GM18951 (cell line): ENCODE results near the gene CYFIP2.

Experiments used
- POLR2A ChIP-seq: IDR thresholded peaks from 4 replicates; pipeline ENCODE4 v1.6.1; 2011; ENCODE audit warnings: mild to moderate bottlenecking; ENCODE audit not compliant: insufficient read length, insufficient read depth; ENCODE audit errors: extremely low read depth
- in situ Hi-C: fragments of 300-500 bp; cut with MboI; formaldehyde crosslinking; loops from one replicate; pipeline ENCODE4 v1.12.0; 2022; ENCODE audit warnings: low sequenced_read_pairs, mixed read lengths, inconsistent platforms; ENCODE audit not compliant: unreplicated experiment

CYFIP2 gene

GRCh38 chr5:157371655-157372471 lies 105.9 kb downstream of the CYFIP2 start:
- TF ChIP-seq POLR2A: no peak
- in situ Hi-C loops: no loop called here

GRCh38 chr5:157372472-157372822 lies 106.5 kb downstream of the CYFIP2 start:
- in situ Hi-C loops: no loop called here
- no peak for TF ChIP-seq POLR2A

GRCh38 chr5:157378509-157378908 lies 112.6 kb downstream of the CYFIP2 start:
- in situ Hi-C loops: no loop called here
- no peak for TF ChIP-seq POLR2A

- in situ Hi-C loops: no loop called here
- TF ChIP-seq POLR2A: no peak
Observed at GRCh38 chr5:157379983-157380382, 114.1 kb downstream of the CYFIP2 start.

- in situ Hi-C loops: no loop called here
- TF ChIP-seq POLR2A: no peak
Observed at GRCh38 chr5:157381746-157382145, 115.8 kb downstream of the CYFIP2 start.

- no peak for TF ChIP-seq POLR2A
- in situ Hi-C loops: no loop called here
Observed at GRCh38 chr5:157382996-157383800, 117.3 kb downstream of the CYFIP2 start.

GRCh38 chr5:157384971-157385709 lies 119.2 kb downstream of the CYFIP2 start:
- no peak for TF ChIP-seq POLR2A
- in situ Hi-C loops: no loop called here

- no peak for TF ChIP-seq POLR2A
- in situ Hi-C loops: no loop called here
Observed at GRCh38 chr5:157387041-157387563, 121.2 kb downstream of the CYFIP2 start.

GRCh38 chr5:157387683-157388093 lies 121.8 kb downstream of the CYFIP2 start:
- TF ChIP-seq POLR2A: no peak
- in situ Hi-C loops: no loop called here

GRCh38 chr5:157388111-157388710 lies 122.3 kb downstream of the CYFIP2 start:
- in situ Hi-C loops: no loop called here
- TF ChIP-seq POLR2A: no peak

- in situ Hi-C loops: no loop called here
- TF ChIP-seq POLR2A: no peak
Observed at GRCh38 chr5:157389103-157389502, 123.2 kb downstream of the CYFIP2 start.

- TF ChIP-seq POLR2A: no peak
- in situ Hi-C loops: no loop called here
Observed at GRCh38 chr5:157390133-157390532, 124.2 kb downstream of the CYFIP2 start.
